ENCODE measurements around the gene EXOC4.

EXOC4 gene

DNA sequence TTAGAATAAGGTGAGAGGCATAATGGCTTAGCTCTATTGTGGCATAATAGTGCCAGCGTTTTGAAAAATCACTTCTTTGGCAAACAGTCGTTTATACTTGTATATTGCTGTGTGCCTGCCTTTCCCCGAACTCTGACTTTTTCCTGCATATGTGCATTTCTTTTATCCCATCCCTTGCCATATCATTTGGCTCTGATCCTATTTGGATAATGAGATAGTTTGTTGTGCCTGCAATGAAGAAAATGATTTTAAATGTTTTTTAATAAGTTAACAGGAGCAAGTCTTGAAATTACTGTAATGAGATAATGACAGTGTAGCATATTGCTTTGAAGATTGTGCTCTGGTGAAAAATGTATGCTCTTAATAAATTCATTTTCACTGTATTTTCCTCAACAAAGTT is 586.2 kb downstream of the EXOC4 start:
- no peak overlapping the region for H3K27ac ChIP-seq
- ChIA-PET CTCF (no interaction called here), POLR2A (ENCODE audit: low non-redundant PET) (no interaction called here)
- TF ChIP-seq, protein P1, sequence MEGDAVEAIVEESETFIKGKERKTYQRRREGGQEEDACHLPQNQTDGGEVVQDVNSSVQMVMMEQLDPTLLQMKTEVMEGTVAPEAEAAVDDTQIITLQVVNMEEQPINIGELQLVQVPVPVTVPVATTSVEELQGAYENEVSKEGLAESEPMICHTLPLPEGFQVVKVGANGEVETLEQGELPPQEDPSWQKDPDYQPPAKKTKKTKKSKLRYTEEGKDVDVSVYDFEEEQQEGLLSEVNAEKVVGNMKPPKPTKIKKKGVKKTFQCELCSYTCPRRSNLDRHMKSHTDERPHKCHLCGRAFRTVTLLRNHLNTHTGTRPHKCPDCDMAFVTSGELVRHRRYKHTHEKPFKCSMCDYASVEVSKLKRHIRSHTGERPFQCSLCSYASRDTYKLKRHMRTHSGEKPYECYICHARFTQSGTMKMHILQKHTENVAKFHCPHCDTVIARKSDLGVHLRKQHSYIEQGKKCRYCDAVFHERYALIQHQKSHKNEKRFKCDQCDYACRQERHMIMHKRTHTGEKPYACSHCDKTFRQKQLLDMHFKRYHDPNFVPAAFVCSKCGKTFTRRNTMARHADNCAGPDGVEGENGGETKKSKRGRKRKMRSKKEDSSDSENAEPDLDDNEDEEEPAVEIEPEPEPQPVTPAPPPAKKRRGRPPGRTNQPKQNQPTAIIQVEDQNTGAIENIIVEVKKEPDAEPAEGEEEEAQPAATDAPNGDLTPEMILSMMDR (conservative IDR thresholded peaks at IDR 0.05; ENCODE audit: low read depth), result no peak
- DNase-seq (ENCODE audit: low spot score), result no peak

DNA sequence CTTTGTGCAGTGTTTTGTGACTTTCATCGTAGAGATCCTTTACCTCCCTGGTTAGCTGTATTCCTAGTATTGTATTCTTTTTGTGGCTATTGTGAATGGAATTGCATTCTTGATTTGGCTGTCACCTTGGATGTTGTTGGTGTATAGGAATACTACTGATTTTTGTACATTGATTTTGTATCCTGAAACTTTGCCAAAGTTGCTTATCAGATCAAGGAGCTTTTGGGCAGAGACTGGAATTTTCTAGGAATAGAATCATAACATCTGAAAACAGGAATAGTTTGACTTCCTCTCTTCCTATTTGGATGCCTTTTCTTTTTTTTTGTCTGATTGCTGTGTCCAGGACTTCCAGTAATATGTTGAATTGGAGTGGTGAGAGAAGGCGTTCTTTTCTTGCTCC is 590.5 kb downstream of the EXOC4 start:
- CTCF ChIA-PET, result no interaction called here
- POLR2A ChIA-PET (ENCODE audit: low non-redundant PET), result no interaction called here
- TF ChIP-seq, protein P1 (conservative IDR thresholded peaks at IDR 0.05; ENCODE audit: low read depth), result no peak
- no peak for DNase-seq (ENCODE audit: low spot score)
- H3K27ac ChIP-seq, result no peak overlapping the region

DNA sequence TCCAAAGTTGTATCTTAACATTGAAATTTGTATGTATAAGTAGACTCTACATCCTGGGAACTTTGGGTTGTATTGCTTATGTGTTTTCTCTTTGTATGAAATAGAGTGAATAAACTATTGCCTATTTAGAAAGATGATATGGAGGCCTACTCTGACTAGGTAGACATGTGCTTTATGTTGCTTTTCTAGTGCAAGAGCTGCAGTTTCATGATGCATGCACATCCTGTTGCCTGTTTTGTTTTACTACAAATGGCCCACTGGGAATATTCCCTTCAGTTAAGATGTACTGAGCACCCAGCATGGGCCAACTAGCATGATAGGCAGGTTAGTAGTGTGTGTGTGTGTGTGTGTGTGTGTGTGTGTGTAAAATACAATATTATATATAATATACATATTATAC is 592.1 kb downstream of the EXOC4 start:
- no peak overlapping the region for H3K27ac ChIP-seq
- ChIA-PET POLR2A (ENCODE audit: low non-redundant PET) (no interaction called here), CTCF (interaction anchor here (0.6 kb wide), 1 partner anchor 28 kb away, joined by 3 read pairs; no protein-coding TSS in a partner anchor)
- no peak for DNase-seq (ENCODE audit: low spot score)
- TF ChIP-seq, protein P1 (conservative IDR thresholded peaks at IDR 0.05; ENCODE audit: low read depth), result no peak

DNA sequence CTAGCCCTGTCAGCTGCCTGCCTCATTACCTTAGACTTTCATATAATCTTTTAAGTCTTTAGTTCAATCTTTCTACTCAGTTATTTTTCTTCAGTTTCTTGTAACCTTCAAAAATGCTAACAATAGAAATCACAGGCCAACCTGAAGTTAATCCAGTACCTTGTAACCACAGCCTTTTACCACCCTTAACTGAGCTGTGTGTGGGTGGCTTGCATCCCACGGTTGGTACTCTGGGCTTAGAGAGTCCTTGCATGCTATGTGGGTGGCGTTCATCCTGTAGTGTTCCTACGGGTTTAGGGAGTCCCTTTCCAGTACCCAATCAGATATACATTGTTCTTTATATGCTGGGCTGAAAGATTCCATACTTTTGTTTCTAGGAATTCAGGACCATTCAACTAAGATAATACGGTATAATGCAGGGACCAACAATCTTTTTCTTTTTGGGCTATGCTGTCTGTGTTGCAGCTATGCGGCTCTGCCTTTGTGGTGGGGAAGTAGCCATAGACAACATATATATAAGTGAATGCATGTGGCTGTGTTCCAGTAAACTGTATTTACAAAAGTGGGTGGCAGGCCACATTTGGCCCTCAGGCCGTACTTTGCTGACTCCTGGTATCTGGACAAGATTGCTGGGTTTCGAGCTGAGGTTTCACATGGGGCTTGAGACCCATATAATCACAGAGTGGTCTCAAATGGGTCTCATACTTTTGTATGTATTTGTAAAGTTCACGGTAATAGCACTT is 593.5 kb downstream of the EXOC4 start:
- ChIA-PET CTCF (no interaction called here), POLR2A (ENCODE audit: low non-redundant PET) (no interaction called here)
- H3K27ac ChIP-seq, result no peak overlapping the region
- TF ChIP-seq, protein P1 (conservative IDR thresholded peaks at IDR 0.05; ENCODE audit: low read depth), result no peak
- no peak for DNase-seq (ENCODE audit: low spot score)

DNA sequence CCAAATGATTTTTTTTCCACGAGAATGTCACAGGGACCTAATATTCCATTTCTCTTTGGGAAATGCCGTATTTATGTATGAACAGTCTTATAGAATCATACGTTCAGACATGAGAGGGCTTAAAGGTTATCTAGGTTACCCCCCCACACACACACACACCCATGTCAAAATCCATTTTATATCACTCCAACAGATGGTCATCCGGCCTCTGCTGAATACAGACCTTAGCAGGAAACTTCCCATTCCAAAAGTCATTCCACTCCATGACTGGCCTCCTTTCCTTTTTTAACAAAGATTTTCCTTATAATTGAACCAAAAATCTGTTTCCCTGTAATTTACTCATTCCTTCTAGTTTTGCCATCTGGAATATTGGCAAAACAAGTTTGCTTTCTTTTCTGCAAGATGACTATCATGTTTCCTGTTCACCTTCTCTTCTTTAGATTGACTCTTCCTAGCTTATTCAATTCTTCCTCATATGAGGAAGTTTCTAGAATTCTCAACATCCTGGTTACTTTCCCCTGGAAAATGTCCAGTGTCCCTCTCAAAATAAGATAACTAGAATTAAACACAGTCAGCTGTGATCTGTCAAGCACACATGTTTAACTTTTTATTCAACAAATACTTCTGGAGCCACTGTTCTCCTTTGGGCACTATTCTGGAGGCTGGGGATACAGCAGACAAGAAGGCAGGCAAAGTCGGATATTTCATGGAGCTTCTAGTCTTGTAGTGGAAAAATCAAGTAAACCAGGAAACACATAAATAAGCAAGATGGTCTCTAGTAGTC is 597.8 kb downstream of the EXOC4 start:
- TF ChIP-seq, protein P1 (conservative IDR thresholded peaks at IDR 0.05; ENCODE audit: low read depth), result no peak
- DNase-seq (ENCODE audit: low spot score), result no peak
- ChIA-PET CTCF (no interaction called here), POLR2A (ENCODE audit: low non-redundant PET) (no interaction called here)
- no peak overlapping the region for H3K27ac ChIP-seq

DNA sequence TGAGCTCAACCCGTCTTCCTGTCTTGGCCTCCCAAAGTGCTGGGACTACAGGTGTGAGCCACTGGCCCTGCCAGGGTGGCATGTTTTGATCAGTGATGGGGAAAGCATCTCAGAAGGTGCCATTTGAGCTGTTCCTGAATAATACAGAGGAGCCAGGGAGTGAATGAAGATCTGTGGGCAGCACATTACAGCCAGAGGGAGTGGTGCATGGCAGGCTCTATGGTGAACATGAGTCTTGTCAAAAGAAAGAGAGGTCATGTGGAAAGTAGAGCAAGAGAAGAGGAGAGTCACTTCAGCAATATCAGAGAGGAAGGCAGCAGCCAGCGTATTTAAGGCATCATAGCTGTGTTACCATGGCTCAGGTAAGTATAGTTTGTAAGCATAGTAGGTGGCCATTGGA is 598.5 kb downstream of the EXOC4 start:
- no peak overlapping the region for H3K27ac ChIP-seq
- ChIA-PET CTCF (no interaction called here), POLR2A (ENCODE audit: low non-redundant PET) (no interaction called here)
- DNase-seq (ENCODE audit: low spot score), result no peak
- TF ChIP-seq, protein P1 (conservative IDR thresholded peaks at IDR 0.05; ENCODE audit: low read depth), result no peak

Measured in RWPE1 (cell line).